Measurements from ENCODE around the gene PARD6A.

Gene PARD6A, protein sequence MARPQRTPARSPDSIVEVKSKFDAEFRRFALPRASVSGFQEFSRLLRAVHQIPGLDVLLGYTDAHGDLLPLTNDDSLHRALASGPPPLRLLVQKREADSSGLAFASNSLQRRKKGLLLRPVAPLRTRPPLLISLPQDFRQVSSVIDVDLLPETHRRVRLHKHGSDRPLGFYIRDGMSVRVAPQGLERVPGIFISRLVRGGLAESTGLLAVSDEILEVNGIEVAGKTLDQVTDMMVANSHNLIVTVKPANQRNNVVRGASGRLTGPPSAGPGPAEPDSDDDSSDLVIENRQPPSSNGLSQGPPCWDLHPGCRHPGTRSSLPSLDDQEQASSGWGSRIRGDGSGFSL

DNA sequence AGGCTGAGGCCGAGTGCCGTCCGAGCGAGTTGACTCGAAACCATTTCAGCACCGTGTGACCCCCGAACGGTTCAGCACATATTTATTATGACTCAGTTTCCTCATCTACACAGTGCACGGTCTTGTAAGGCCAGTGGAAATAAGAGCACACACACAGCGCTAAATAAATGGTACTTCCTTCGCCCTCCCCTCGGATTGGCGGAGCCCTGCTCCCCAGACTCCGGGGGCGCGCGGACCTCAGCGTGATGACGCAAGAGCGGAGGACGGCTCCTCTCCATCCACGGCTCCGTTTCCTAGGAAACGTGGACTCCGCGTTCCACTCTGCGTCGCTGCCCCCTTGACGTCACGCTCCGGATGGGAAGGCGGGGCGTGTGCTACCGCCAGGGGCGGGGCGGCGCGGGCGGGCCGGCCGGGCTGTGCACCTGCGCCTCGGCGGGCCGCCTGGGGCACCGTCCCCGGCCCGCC is at the start of gene PARD6A:
Gene PARD6A (plus strand): TSS at position 397 of the 465 bp plus-strand sequence. CDS start 79 bp downstream, outside the sequence.
- TF ChIP-seq, protein P1, sequence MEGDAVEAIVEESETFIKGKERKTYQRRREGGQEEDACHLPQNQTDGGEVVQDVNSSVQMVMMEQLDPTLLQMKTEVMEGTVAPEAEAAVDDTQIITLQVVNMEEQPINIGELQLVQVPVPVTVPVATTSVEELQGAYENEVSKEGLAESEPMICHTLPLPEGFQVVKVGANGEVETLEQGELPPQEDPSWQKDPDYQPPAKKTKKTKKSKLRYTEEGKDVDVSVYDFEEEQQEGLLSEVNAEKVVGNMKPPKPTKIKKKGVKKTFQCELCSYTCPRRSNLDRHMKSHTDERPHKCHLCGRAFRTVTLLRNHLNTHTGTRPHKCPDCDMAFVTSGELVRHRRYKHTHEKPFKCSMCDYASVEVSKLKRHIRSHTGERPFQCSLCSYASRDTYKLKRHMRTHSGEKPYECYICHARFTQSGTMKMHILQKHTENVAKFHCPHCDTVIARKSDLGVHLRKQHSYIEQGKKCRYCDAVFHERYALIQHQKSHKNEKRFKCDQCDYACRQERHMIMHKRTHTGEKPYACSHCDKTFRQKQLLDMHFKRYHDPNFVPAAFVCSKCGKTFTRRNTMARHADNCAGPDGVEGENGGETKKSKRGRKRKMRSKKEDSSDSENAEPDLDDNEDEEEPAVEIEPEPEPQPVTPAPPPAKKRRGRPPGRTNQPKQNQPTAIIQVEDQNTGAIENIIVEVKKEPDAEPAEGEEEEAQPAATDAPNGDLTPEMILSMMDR (IDR thresholded peaks at IDR 0.05; ENCODE audit: low read depth, low read length): no peak
- Histone ChIP-seq H3K27ac (peak within 1 kb of the TSS; percentile 80), H3K9me3 (ENCODE audit: severe bottlenecking) (no peaks in the 10 kb centered on the region), H3K27me3 (ENCODE audit: insufficient read depth, low read depth, severe bottlenecking) (no peaks in the 10 kb centered on the region), H3K4me3 (ENCODE audit: low read depth, low read length) (peak within 1 kb of the TSS; percentile 86), H3K36me3 (peaks cover 63% of the 10 kb centered on the region)
- DNase-seq: peak; percentile 96

DNA sequence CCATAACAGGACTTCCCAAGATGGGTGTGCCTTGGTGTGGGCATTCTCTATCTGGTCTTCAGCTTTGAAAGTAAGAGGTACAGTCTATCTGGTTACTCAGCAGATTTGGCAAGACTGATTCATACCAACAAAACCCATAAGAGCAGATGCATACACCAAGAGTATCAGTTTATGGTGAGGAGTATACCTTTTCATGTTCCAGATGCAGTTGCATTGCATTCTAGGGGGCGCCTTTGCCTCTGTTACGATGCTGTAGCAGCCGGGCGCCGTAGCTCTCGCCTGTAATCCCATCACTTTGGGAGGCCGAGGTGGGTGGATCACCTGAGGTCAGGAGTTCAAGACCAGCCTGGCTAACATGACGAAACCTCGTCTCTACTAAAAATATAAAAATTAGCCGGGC is 47.0 kb upstream of the PARD6A start:
- H3K36me3 ChIP-seq: peaks cover 79% of the 10 kb centered on the region

DNA sequence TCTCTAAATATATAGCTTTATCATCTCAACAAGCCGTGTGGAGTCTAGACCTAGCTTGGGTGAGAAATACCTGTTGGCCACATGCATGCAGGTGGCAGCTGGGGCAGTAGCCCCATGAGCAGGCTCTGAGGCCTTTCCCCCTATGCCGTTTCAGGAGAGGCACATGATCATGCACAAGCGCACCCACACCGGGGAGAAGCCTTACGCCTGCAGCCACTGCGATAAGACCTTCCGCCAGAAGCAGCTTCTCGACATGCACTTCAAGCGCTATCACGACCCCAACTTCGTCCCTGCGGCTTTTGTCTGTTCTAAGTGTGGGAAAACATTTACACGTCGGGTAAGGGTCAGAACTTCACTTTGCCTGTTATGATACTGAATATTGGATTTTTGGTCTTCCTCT is 32.5 kb upstream of the PARD6A start:
- no peak for DNase-seq
- H3K27ac ChIP-seq: no peak overlapping the region
- peaks cover 75% of the 10 kb centered on the region for H3K36me3 ChIP-seq
- H3K9me3 ChIP-seq (ENCODE audit: severe bottlenecking): no peaks in the 10 kb centered on the region
- H3K27me3 ChIP-seq (ENCODE audit: insufficient read depth, low read depth, severe bottlenecking): no peaks in the 10 kb centered on the region
- TF ChIP-seq, protein P1 (IDR thresholded peaks at IDR 0.05; ENCODE audit: low read depth, low read length): no peak
- no peak overlapping the region for H3K4me3 ChIP-seq (ENCODE audit: low read depth, low read length)

More for the DNA sequence above, 47.0 kb upstream of the PARD6A start:
- H3K9me3 ChIP-seq (ENCODE audit: severe bottlenecking): no peaks in the 10 kb centered on the region
- no peak overlapping the region for H3K27ac ChIP-seq
- H3K4me3 ChIP-seq (ENCODE audit: low read depth, low read length): no peak overlapping the region
- no peaks in the 10 kb centered on the region for H3K27me3 ChIP-seq (ENCODE audit: insufficient read depth, low read depth, severe bottlenecking)
- DNase-seq: peak; percentile 14
- TF ChIP-seq, protein P1 (IDR thresholded peaks at IDR 0.05; ENCODE audit: low read depth, low read length): peak; percentile 26; the same call in 1 of the 2 replicates

DNA sequence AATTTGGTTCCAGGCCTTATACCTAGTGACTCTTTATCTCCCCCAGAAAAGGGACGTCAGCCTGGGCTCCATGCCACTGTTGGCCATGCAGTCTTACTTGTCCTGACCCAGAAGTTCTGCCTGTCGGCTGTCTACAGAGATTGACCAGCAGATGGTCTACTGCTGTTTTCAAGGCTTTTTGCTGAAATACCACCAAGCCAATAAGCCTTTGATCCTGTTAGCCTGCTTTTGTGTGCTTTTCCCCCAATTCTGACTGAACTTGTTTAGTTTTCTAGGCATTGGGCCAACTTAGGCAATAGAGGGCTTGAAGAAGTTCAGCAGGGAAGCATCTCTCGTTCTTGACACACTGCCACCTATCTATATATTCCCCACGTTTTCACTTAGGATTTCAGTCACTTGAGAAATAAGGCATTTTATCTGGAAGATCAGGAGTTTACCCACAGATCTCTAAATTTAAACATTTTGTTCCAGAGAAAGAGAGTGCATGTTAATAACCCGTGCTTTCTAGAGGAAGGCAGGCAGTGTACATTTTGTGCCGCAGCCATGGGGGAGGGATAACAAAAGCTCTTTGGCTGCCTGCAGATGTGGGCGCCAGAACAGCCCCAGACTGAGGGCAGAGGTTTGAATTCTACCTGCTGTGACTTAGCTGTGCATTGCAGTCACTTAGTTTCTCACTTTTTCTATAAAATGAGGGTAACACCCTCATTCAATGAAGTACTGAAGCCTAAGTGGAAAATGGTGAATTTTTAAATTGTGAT is 28.2 kb upstream of the PARD6A start:
- H3K36me3 ChIP-seq: peaks cover 80% of the 10 kb centered on the region
- no peak for DNase-seq
- no peaks in the 10 kb centered on the region for H3K27me3 ChIP-seq (ENCODE audit: insufficient read depth, low read depth, severe bottlenecking)
- H3K27ac ChIP-seq: no peak overlapping the region
- H3K9me3 ChIP-seq (ENCODE audit: severe bottlenecking): no peaks in the 10 kb centered on the region
- no peak overlapping the region for H3K4me3 ChIP-seq (ENCODE audit: low read depth, low read length)
- TF ChIP-seq, protein P1 (IDR thresholded peaks at IDR 0.05; ENCODE audit: low read depth, low read length): no peak

DNA sequence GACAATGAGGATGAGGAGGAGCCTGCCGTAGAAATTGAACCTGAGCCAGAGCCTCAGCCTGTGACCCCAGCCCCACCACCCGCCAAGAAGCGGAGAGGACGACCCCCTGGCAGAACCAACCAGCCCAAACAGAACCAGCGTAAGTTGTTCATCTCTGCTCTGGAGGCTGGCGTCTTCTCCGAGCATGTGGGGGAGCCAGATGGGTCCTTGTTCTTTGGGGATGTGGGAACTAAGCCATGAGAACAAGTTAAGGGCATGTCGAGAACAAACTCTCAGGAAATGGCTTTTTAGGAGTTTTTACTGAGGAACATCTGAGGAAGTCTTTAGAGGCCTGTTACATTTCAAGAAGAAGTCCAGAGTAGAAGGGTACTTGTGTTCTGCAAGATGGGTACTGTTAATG is 24.0 kb upstream of the PARD6A start:
- H3K36me3 ChIP-seq: peaks cover 75% of the 10 kb centered on the region

More for the DNA sequence above, 24.0 kb upstream of the PARD6A start:
- H3K27me3 ChIP-seq (ENCODE audit: insufficient read depth, low read depth, severe bottlenecking): no peaks in the 10 kb centered on the region
- H3K27ac ChIP-seq: no peak overlapping the region
- TF ChIP-seq, protein P1 (IDR thresholded peaks at IDR 0.05; ENCODE audit: low read depth, low read length): no peak
- no peak for DNase-seq
- no peaks in the 10 kb centered on the region for H3K9me3 ChIP-seq (ENCODE audit: severe bottlenecking)
- no peak overlapping the region for H3K4me3 ChIP-seq (ENCODE audit: low read depth, low read length)

Measured in WERI-Rb-1 (cell line).